KMS-11 (cell line): Measurements from ENCODE around the gene SCAI.

Experiments
- H2AFZ ChIP-seq: fragments of 200-600 bp; sonication (generic); 2 replicates; pipeline ENCODE4 v1.6.1; 2016; ENCODE audit warnings: antibody characterized with exemption, mixed run types, low read depth
- H3K27ac ChIP-seq: fragments of 200-600 bp; sonication (generic); 2 replicates; pipeline ENCODE4 v1.6.1; 2016; ENCODE audit warnings: mild to moderate bottlenecking, mixed run types
- H3K27me3 ChIP-seq: fragments of 200-600 bp; sonication (generic); 2 replicates; pipeline ENCODE4 v1.6.1; 2017; ENCODE audit warnings: mild to moderate bottlenecking, low read depth, mixed run types, moderate library complexity; ENCODE audit not compliant: insufficient read depth
- H3K36me3 ChIP-seq: fragments of 200-600 bp; sonication (generic); 2 replicates; pipeline ENCODE4 v1.6.1; 2017; ENCODE audit warnings: mild to moderate bottlenecking, mixed run types; ENCODE audit not compliant: insufficient read depth
- H3K4me1 ChIP-seq: fragments of 200-600 bp; sonication (generic); 2 replicates; pipeline ENCODE4 v1.6.1; 2016; ENCODE audit warnings: mild to moderate bottlenecking, low read depth, mixed run types; ENCODE audit not compliant: poor library complexity, severe bottlenecking
- H3K4me2 ChIP-seq: fragments of 200-600 bp; sonication (generic); 2 replicates; pipeline ENCODE4 v1.7.0; 2016; ENCODE audit warnings: mild to moderate bottlenecking, mixed run types
- H3K4me3 ChIP-seq: fragments of 200-600 bp; sonication (generic); IDR thresholded peaks from 2 replicates; pipeline ENCODE4 v1.6.1; 2017; ENCODE audit warnings: low read depth, low read length, mixed read lengths; ENCODE audit not compliant: insufficient read depth
- H3K79me2 ChIP-seq: fragments of 200-600 bp; sonication (generic); 2 replicates; pipeline ENCODE4 v1.6.1; 2016; ENCODE audit warnings: low read depth, mixed run types; ENCODE audit not compliant: insufficient read depth
- H3K9ac ChIP-seq: fragments of 200-600 bp; sonication (generic); 2 replicates; pipeline ENCODE4 v1.6.1; 2016; ENCODE audit warnings: mild to moderate bottlenecking, mixed run types
- H4K20me1 ChIP-seq: fragments of 200-600 bp; sonication (generic); 2 replicates; pipeline ENCODE4 v1.6.1; 2016; ENCODE audit warnings: mild to moderate bottlenecking, mixed run types; ENCODE audit not compliant: insufficient read depth
- CTCF ChIP-seq: fragments of 200-600 bp; sonication (generic); conservative IDR thresholded peaks from 2 replicates; pipeline ENCODE4 v1.6.1; 2017; ENCODE audit warnings: low read depth, mild to moderate bottlenecking, antibody characterized with exemption, low read length, moderate library complexity, mixed read lengths

The SCAI gene

GRCh38 chr9:125177888-125178287, 34.6 kb upstream of the SCAI start:
- H3K36me3 ChIP-seq = no peaks in the 10 kb centered on the region
- H3K4me2 ChIP-seq = no peak overlapping the region
- no peaks in the 10 kb centered on the region for H3K4me1 ChIP-seq
- H3K27ac ChIP-seq = no peak overlapping the region
- H3K27me3 ChIP-seq = no peaks in the 10 kb centered on the region
- no peak overlapping the region for H3K4me3 ChIP-seq
- H2AFZ ChIP-seq = no peak overlapping the region
- no peak for TF ChIP-seq CTCF
- peaks cover 94% of the 10 kb centered on the region for H3K79me2 ChIP-seq
- 0 out of 2 replicates have a peak, but pooled peaks cover 5% of the 10 kb centered on the region for H4K20me1 ChIP-seq
- no peak overlapping the region for H3K9ac ChIP-seq

DNA sequence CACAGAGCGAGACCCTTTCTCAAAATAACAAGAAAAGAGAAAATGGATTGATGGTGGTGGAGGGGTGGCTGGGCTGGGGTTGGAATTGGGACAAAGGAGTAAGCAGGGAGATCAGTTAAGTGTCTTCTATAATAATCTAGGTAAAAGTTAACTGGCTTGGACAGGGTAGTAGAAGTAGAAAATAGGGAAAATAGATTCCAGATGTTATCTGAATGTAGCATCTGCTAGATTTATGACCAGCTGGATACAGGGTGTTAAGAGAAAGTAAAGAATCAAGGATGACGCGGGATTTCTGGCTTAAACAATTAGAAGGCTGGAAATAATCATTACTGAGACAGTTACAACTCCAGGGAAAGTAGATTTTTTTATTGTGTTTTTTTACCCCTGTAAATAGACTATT, 33.3 kb upstream of the SCAI start:
- Histone ChIP-seq H2AFZ (no peak overlapping the region), H3K4me3 (no peak overlapping the region), H3K27me3 (no peaks in the 10 kb centered on the region), H3K36me3 (no peaks in the 10 kb centered on the region), H3K27ac (no peak overlapping the region), H3K4me2 (no peak overlapping the region), H3K79me2 (peaks cover 88% of the 10 kb centered on the region), H3K4me1 (no peaks in the 10 kb centered on the region), H4K20me1 (0 out of 2 replicates have a peak, but pooled peaks cover 5% of the 10 kb centered on the region), H3K9ac (no peak overlapping the region)
- TF ChIP-seq CTCF = no peak

DNA sequence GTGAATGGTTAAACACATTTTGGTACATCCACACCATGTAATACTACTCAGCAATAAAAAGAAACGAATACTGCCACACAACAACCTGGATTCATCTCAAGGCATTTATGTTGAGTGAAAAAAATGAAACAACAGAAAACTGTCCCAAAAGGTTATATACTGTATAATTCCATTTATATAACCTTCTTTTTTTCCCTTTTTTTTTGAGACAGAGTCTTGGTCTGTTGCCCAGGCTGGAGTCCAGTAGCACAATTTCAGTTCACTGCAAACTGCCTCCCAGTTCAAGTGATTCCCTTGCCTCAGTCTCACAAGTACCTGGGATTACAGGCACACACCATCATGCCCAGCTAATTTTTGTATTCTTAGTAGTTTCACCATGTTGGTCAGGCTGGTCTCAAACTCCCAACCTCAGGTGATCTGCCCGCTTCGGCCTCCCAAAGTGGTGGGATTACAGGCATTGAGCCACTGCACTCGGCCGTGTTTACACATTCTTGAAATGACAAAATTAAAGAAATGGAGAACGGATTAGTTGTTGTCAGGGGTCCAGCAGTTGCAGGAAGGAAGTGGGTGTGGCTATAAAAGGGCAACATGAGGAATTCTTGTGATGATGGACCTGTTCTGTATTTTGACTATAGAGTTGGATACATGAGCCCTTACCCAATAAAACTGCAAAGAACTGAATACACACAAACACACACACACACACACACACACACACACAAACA, 28.9 kb upstream of the SCAI start:
- Histone ChIP-seq H3K27ac (no peak overlapping the region), H2AFZ (no peak overlapping the region), H3K9ac (no peak overlapping the region), H3K4me3 (no peak overlapping the region), H4K20me1 (0 out of 2 replicates have a peak, but pooled peaks cover 5% of the 10 kb centered on the region), H3K27me3 (no peaks in the 10 kb centered on the region), H3K4me1 (no peaks in the 10 kb centered on the region), H3K4me2 (no peak overlapping the region), H3K79me2 (peaks cover 53% of the 10 kb centered on the region; the same call in 1 of the 2 replicates), H3K36me3 (no peaks in the 10 kb centered on the region; the same call in 1 of the 2 replicates)
- no peak for TF ChIP-seq CTCF

DNA sequence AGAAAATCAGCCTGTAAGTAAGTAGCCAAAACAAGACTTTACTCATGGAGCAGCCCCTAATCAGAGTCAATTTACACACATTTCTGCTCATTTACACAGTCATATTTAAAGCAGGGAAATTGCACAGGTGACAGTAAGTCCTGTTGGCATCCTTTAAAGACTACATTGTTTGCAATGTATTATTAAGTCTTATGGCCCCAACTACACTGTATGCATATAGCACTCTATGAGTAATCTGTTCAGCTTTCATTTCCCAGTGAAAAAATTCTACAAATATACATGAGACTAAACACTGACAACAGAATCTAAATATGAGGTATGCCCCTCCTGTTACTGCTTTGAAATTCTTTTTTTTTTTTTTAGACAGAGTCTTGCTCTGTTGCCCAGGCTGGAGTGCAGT, 26.6 kb upstream of the SCAI start:
- Histone ChIP-seq H3K36me3 (no peaks in the 10 kb centered on the region; the same call in 1 of the 2 replicates), H3K9ac (no peak overlapping the region), H2AFZ (no peak overlapping the region), H3K4me1 (no peaks in the 10 kb centered on the region), H3K27me3 (no peaks in the 10 kb centered on the region), H3K4me2 (no peak overlapping the region), H3K27ac (no peak overlapping the region), H3K79me2 (peaks cover 41% of the 10 kb centered on the region), H3K4me3 (no peak overlapping the region), H4K20me1 (0 out of 2 replicates have a peak, but pooled peaks cover 5% of the 10 kb centered on the region)
- no peak for TF ChIP-seq CTCF
